ENCODE data around the gene TNXB.
"Not testable (repeated sequence)": the region's sequence is repeated elsewhere in the genome, so short reads cannot be mapped to it uniquely, and the experiment has no call there.

TNXB gene

GRCh38 chr6:32083812-32084768 is 25.0 kb downstream of the TNXB start:
- DNase-seq (ENCODE audit: low spot score), result no peak

DNA sequence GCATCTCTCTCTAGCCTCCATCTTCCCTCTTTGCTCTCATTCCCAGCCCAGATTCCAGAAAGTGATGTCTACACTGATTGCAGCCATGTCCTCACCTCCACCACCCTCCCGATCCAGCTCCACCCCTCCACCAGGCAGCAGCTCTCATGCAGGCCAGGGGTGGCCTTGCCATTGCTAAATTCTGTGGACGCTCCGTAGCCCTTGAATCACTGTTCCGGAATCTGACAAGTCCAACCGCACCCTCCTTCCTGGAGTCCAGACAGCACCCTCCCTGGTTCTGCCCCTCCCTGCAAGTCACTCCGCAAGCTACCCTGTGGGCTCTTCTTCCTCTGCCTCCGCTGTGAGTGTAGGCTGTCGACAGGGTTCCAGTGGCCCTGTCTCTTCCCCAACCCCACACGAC is 26.2 kb downstream of the TNXB start:
- DNase-seq (ENCODE audit: low spot score), result no peak

DNA sequence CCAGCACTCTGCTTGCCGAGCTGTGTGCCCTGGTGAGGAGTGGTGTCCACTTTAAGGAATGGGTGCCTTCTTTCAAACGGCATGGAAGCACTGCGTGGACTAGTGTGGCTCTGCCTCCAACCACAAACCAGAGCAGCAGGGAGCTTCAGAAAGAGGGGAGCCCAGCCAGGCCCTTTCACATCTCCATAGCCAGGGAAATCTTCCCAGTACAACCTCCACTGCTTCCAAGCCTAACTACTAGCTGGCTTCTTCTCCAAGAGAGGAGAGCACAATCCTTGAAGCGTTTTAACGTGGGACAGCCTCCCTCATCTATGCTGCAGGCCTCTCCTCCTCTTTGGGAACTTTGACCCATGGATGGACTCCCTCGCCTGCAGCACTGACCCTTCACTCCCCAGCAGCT is 26.7 kb downstream of the TNXB start:
- no peak for DNase-seq (ENCODE audit: low spot score)

DNA sequence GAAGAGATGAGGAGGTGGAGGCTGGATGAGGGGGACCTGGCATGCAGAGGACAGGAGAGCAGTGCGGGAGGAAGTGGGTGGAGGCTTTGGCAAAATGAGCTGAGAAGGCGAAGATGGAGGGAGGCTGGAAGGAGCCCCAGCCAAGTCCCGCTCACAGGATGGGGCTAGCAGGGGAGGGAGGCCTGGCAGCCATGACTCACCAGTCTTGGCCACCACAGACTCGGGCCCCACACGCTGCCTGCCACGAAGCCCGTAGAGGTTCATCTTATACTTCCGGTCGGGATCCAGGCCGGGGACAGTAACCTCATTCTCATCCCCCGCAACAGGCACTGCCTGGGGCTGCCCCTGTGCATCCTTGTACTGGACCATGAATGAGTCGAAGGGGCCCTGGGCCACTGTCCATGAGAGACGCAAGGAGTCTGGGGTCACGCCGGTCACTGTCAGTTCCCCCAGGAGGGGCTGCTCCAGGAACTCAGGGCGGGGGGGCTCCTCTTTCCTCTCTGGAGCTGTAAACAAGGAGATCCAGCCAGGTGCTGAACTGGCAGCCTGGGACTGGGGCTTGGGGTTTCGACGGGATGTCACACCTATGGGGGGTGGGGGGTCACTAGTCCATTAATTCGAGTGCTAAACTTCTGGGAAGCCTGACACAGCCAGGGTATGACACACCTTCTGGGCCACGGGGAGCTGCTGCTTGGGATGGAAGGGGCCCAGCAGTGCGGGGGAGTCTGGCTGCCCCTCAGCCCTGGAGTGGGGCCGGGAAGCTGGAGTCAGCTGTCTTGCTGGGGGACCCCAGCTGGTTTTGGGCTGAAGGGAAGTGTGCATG is 27.8 kb downstream of the TNXB start:
- no peak for DNase-seq (ENCODE audit: low spot score)

GRCh38 chr6:32079566-32080290 is 29.4 kb downstream of the TNXB start:
- DNase-seq (ENCODE audit: low spot score), result no peak

GRCh38 chr6:32076321-32076809 is 32.8 kb downstream of the TNXB start:
- no peak for DNase-seq (ENCODE audit: low spot score)

DNA sequence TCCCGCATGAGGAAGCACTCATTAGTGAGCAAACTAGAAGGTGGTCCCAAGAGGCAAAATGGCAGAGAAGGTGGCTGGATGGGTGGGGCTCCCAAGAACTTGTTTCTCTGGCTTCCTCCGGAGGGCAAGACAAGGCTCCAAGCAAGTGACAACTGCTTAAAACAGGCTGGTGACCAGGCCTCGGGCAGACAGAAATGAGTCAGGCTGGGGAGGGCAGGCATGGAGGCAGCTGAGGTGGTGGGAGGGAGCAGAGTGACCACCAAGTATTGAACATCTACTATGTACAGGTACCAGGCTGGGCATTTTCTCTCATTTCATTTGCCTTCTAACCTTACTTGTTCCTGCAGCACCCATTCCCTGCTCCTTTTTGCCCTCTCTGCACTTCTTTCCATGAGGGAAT is 33.4 kb downstream of the TNXB start:
- no peak for DNase-seq (ENCODE audit: low spot score)

DNA sequence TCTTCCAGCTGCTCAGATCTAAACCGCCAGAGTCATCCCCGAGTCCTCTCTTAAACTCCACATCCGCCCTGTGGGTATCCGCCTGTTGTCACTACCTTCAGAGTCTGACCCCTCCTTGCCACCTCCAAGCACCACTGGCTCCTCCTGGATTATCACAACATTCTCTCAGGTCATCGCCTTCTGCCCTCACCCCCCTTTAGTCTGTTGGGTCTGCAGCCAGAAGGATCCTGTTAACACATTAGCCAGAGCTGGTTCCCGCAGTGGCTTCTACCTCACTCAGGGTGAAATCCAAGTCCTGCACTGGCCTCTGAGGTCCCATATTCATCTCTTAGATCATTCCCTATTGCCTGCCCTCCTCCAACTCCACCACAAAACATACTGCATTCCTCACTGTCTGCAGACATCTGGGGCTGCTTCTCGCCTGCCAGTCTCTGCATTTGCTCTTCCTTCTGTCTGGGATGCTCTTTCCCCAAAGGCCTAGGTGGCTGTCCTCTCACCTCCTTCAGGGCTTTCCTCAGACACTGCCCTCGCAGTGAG is 34.1 kb downstream of the TNXB start:
- no peak for DNase-seq (ENCODE audit: low spot score)

- DNase-seq (ENCODE audit: low spot score), result no peak
Measured at GRCh38 chr6:32073613-32074012, 35.5 kb downstream of the TNXB start.

GRCh38 chr6:32073101-32073500 is 36.0 kb downstream of the TNXB start:
- no peak for DNase-seq (ENCODE audit: low spot score)

DNA sequence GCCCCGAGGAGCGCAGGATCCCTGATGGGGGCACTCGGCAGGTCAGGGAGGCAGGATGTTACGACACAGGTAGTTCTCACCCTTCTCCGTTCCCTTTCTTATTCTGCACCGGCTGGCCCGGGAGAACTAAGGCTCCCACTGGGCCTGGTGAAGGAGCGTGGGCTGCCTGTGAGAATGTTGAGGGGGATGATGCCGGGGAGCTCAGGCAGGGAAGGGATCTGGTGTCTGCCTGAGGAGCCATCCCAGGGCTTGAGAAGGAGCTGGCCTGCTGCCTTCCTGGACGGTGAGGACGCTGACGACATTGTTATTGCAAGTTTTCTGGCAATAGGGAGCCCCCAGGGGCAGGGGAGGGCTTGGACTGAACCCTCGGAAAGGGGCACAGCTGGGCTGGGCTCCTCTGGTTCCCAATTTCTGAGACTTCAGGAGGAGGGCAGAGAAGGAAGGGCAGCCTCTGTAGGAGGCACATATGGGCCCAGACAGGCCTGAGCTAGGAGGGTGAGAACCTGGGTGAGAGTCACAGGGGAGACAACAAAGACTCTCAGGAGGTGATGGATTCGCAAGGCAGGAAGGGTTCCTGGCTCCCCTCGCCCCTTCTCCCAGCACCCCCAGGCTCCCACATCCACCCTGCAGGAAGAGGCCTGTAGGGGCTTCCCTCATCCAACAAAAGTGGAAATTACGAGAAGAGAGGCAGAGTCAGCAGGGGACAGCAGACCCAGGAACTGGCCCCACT is 38.2 kb downstream of the TNXB start:
- no peak for DNase-seq (ENCODE audit: low spot score)

DNA sequence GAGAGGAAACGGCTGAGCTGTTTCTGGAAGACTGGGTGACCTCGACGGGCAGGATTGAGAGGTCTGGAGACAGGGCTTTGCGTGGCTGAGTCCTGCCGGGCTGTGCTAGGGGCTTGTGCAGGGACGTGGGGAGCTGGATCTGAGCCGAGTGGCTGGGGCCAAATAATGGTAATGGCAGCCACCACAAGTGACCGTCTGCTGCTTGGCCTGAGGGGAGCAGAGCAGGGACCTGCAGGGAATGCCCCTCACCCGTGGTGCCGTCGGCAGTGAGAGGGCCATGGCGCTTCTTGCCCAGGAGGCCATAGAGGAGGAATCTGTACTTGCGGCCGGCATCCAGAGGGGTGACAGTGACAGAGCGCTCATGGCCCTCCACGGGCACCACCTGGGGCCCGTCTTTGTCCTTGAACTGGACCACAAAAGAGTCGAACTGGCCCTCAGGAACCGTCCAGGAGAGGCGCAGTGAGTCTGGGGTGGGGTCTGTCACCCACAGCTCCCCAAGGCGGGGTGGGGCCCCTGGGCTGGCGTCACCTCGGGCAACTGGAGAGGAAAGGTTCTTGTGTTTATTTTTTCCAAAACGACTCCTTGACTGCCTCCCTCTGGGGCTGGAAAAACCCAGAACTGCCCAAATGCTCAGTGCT is 39.1 kb downstream of the TNXB start:
- no peak for DNase-seq (ENCODE audit: low spot score)

- DNase-seq (ENCODE audit: low spot score), result no peak
Measured at GRCh38 chr6:32069460-32069859, 39.7 kb downstream of the TNXB start.

GRCh38 chr6:32068867-32069266 is 40.3 kb downstream of the TNXB start:
- no peak for DNase-seq (ENCODE audit: low spot score)

DNA sequence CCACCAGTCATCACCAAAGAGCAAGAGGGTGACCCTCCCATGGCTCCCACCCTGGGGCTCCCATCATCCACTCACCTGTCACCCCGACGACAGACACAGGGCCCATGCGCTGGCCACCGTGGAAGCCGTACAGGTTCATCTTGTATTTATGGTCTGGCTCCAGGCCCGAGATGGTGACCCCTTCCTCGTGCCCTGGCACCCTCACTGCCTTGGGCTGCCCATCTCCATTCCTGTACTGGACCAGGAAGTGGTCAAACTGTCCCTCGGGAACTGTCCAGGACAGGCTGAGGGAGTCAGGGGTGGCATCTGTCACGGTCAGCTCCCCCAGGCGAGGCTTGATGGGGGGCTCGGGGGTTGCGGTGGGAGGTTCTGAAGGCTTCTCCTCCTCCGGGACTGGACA is 40.8 kb downstream of the TNXB start:
- not testable (repeated sequence) for DNase-seq (ENCODE audit: low spot score)

DNA sequence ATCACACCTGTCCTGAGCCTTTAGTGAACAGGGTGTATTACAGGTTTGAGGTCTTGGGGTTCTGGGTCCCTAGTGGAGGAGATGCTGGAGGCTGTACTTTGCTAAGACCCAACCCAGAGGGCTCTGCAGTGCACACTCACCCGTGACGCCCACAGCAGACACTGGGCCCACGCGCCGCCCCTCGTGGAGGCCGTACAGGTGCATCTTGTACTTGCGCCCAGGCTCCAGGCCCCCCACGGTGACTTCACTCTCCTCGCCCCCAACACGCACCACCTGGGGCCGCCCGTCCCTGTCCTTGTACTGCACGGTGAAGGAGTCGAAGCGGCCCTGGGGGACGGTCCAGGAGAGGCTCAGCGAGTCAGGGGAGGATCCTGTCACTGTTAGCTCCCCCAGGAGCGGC is 41.6 kb downstream of the TNXB start:
- DNase-seq (ENCODE audit: low spot score), result not testable (repeated sequence)

GRCh38 chr6:32064706-32065105 is 44.4 kb downstream of the TNXB start:
- DNase-seq (ENCODE audit: low spot score), result no peak

- no peak for DNase-seq (ENCODE audit: low spot score)
Measured at GRCh38 chr6:32060966-32061655, 48.0 kb downstream of the TNXB start.

- DNase-seq (ENCODE audit: low spot score), result no peak
Measured at GRCh38 chr6:32058511-32058963, 50.6 kb downstream of the TNXB start.

GRCh38 chr6:32057966-32058365 is 51.2 kb downstream of the TNXB start:
- no peak for DNase-seq (ENCODE audit: low spot score)

Measured in ecto neural progenitor cell (in vitro differentiated cells).